ENCODE results near the gene SYT12.

SYT12 gene

DNA sequence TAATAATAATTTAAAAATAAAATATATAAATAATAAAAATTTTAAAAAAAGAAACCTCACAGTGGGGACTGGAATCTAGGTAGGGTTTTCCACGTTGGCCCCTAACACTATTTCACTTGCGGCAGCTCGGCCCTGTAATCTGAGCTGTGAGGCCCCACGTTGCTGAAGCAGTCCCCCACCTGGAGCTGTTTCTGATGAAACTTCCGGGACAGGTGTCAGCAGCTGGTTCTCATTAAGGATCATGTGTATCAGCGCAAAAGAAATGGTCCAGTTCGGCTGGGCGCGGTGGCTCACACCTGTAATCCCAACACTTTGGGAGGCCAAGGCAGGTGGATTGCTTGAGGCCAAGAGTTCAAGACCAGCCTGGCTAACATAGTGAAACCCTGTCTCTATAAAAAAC is 51.0 kb downstream of the SYT12 start:
- no peak overlapping the region for H2AFZ ChIP-seq (ENCODE audit: low read length)
- H3K4me3 ChIP-seq (ENCODE audit: low read length) = no peak overlapping the region
- H3K27ac ChIP-seq (ENCODE audit: low read length) = no peak overlapping the region
- no peak overlapping the region for H3K9ac ChIP-seq (ENCODE audit: low read length)
- no peak for DNase-seq
- H3K9me2 ChIP-seq (replicated peaks; ENCODE audit: insufficient read depth, low read length) = no peaks in the 10 kb centered on the region
- no peaks in the 10 kb centered on the region for H3K9me3 ChIP-seq (replicated peaks; ENCODE audit: insufficient read depth, low read length)
- no peaks in the 10 kb centered on the region for H3F3A ChIP-seq (ENCODE audit: insufficient read depth, low read length)
- H3K4me2 ChIP-seq (ENCODE audit: low read depth, low read length) = no peak overlapping the region
- H3K27me3 ChIP-seq (replicated peaks; ENCODE audit: insufficient read depth, low read length) = no peaks in the 10 kb centered on the region
- no peaks in the 10 kb centered on the region for H4K20me1 ChIP-seq (ENCODE audit: insufficient read depth, low read length)
- no peaks in the 10 kb centered on the region for H3K36me3 ChIP-seq (replicated peaks; ENCODE audit: insufficient read depth, low read length)
- TF ChIP-seq, protein P1, sequence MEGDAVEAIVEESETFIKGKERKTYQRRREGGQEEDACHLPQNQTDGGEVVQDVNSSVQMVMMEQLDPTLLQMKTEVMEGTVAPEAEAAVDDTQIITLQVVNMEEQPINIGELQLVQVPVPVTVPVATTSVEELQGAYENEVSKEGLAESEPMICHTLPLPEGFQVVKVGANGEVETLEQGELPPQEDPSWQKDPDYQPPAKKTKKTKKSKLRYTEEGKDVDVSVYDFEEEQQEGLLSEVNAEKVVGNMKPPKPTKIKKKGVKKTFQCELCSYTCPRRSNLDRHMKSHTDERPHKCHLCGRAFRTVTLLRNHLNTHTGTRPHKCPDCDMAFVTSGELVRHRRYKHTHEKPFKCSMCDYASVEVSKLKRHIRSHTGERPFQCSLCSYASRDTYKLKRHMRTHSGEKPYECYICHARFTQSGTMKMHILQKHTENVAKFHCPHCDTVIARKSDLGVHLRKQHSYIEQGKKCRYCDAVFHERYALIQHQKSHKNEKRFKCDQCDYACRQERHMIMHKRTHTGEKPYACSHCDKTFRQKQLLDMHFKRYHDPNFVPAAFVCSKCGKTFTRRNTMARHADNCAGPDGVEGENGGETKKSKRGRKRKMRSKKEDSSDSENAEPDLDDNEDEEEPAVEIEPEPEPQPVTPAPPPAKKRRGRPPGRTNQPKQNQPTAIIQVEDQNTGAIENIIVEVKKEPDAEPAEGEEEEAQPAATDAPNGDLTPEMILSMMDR (IDR thresholded peaks at IDR 0.05; ENCODE audit: low read length) = no peak
- TF ChIP-seq EZH2phosphoT487 (IDR thresholded peaks at IDR 0.05; ENCODE audit: low read length) (no peak), EZH2 (optimal IDR thresholded peaks at IDR 0.05; ENCODE audit: low read depth, low read length) (no peak)
- H3K79me2 ChIP-seq (ENCODE audit: low read length) = no peaks in the 10 kb centered on the region
- no peaks in the 10 kb centered on the region for H3K4me1 ChIP-seq (ENCODE audit: low read length)

DNA sequence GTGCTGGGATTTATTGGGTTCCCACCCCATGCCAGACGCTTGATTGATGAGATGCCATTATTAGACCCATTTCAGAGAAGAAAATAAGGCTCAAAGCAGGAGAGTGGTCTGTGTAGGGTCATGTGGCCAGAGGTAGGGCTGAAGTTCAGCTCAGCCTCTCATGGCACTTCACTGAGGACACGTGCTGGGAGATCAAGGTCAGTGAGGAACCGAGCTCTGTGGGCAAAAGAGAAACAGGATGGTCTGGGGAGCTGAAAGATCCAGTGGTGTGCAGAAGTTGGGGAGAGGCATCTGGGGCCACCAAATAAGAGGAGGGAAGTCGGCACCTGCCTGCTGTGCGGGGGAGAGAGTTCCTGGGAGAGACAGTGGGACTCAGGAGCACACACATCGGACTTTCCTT is 53.3 kb downstream of the SYT12 start:
- TF ChIP-seq, protein P1 (IDR thresholded peaks at IDR 0.05; ENCODE audit: low read length) = no peak
- TF ChIP-seq EZH2phosphoT487 (IDR thresholded peaks at IDR 0.05; ENCODE audit: low read length) (no peak), EZH2 (optimal IDR thresholded peaks at IDR 0.05; ENCODE audit: low read depth, low read length) (no peak)
- H3K9me3 ChIP-seq (replicated peaks; ENCODE audit: insufficient read depth, low read length) = no peaks in the 10 kb centered on the region
- H3K4me2 ChIP-seq (ENCODE audit: low read depth, low read length) = no peak overlapping the region
- no peak overlapping the region for H3K4me3 ChIP-seq (ENCODE audit: low read length)
- no peak overlapping the region for H3K27ac ChIP-seq (ENCODE audit: low read length)
- no peak for DNase-seq
- H3K4me1 ChIP-seq (ENCODE audit: low read length) = no peaks in the 10 kb centered on the region
- H3K79me2 ChIP-seq (ENCODE audit: low read length) = no peaks in the 10 kb centered on the region
- no peaks in the 10 kb centered on the region for H4K20me1 ChIP-seq (ENCODE audit: insufficient read depth, low read length)
- H2AFZ ChIP-seq (ENCODE audit: low read length) = no peak overlapping the region
- H3K9me2 ChIP-seq (replicated peaks; ENCODE audit: insufficient read depth, low read length) = no peaks in the 10 kb centered on the region
- H3K9ac ChIP-seq (ENCODE audit: low read length) = no peak overlapping the region
- no peaks in the 10 kb centered on the region for H3F3A ChIP-seq (ENCODE audit: insufficient read depth, low read length)
- H3K36me3 ChIP-seq (replicated peaks; ENCODE audit: insufficient read depth, low read length) = no peaks in the 10 kb centered on the region
- no peaks in the 10 kb centered on the region for H3K27me3 ChIP-seq (replicated peaks; ENCODE audit: insufficient read depth, low read length)

DNA sequence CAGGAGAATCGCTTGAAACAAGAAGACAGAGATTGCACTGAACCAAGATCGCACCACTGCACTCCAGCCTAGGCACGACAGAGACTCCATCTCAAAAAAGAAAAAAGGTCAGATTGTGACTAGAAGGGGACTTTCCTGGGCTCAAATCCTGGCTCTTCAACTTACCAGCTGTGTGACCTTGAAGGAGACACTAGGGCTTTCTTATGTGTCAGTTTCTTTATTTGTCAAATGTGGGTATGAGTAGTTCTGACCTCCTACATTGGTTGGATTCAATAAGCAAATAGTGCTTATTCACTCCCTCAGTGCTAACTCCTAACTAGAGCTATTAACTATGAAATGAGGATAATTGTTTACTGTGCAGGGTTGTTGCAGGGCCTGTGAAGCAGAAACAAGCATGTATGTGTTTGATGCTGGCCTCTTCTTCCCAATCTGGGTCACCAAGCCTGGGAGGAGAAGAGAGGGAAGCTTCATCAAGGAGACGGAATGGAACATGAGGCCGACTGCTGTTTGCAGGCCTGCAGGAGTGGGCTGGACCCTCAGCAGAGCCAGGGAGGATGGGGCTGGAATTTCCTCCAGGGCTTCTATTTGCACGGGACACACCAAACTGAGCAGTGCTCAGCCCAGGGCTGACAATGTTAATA is 56.3 kb downstream of the SYT12 start:
- H3K4me3 ChIP-seq (ENCODE audit: low read length) = no peak overlapping the region
- no peaks in the 10 kb centered on the region for H3K79me2 ChIP-seq (ENCODE audit: low read length)
- no peaks in the 10 kb centered on the region for H3K9me3 ChIP-seq (replicated peaks; ENCODE audit: insufficient read depth, low read length)
- H3F3A ChIP-seq (ENCODE audit: insufficient read depth, low read length) = peaks cover 14% of the 10 kb centered on the region; the same call in 1 of the 2 replicates
- H3K4me2 ChIP-seq (ENCODE audit: low read depth, low read length) = no peak overlapping the region
- H2AFZ ChIP-seq (ENCODE audit: low read length) = no peak overlapping the region
- no peaks in the 10 kb centered on the region for H4K20me1 ChIP-seq (ENCODE audit: insufficient read depth, low read length)
- H3K27ac ChIP-seq (ENCODE audit: low read length) = no peak overlapping the region
- no peak for DNase-seq
- H3K9ac ChIP-seq (ENCODE audit: low read length) = no peak overlapping the region
- H3K4me1 ChIP-seq (ENCODE audit: low read length) = peaks cover 5% of the 10 kb centered on the region
- no peaks in the 10 kb centered on the region for H3K27me3 ChIP-seq (replicated peaks; ENCODE audit: insufficient read depth, low read length)
- no peaks in the 10 kb centered on the region for H3K36me3 ChIP-seq (replicated peaks; ENCODE audit: insufficient read depth, low read length)
- TF ChIP-seq EZH2 (optimal IDR thresholded peaks at IDR 0.05; ENCODE audit: low read depth, low read length) (no peak), EZH2phosphoT487 (IDR thresholded peaks at IDR 0.05; ENCODE audit: low read length) (no peak)
- TF ChIP-seq, protein P1 (IDR thresholded peaks at IDR 0.05; ENCODE audit: low read length) = no peak
- H3K9me2 ChIP-seq (replicated peaks; ENCODE audit: insufficient read depth, low read length) = no peaks in the 10 kb centered on the region
